NCI-H146 treated with DMSO at 0.1 percent for 48 hours (cell line): ENCODE results near the gene SMARCAD1.
"Not testable (repeated sequence)": the region's sequence is repeated elsewhere in the genome, so short reads cannot be mapped to it uniquely, and the experiment has no call there.

Experiments used
- DNase-seq: peaks from one replicate; lab custom pipeline; 2025; ENCODE audit not compliant: unreplicated experiment; lab: John Stamatoyannopoulos, UW

The SMARCAD1 gene

GRCh38 chr4:94293981-94294380, 86.3 kb downstream of the SMARCAD1 start:
- not testable (repeated sequence) for DNase-seq

- DNase-seq: not testable (repeated sequence)
These were observed 87.8 kb downstream of the SMARCAD1 start for GRCh38 chr4:94295473-94295872.

DNA sequence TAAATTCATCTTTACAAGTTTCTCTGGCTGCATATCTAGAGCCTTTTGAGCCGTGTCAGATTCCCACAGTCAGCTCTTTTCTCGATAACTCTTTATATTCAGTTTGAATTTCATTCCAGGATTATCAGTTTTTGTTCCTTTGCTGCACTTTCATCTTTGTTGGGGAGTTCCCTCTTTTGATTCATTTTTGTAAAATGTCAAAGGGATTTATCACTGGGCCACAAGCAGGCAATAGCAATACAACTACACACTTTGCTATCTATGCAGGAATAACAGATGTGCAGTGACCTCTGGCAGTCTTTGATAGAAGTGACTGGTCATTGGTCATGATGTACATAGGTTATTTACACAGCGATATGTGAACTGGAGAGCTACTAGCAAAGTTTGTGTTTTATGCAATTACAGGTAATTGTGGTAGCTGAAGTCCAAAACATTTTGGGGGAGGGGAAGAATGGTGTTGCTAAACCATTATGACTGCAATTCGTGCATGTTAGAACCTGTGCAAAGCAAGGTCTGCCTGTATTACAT, 91.1 kb downstream of the SMARCAD1 start:
- no peak for DNase-seq

DNA sequence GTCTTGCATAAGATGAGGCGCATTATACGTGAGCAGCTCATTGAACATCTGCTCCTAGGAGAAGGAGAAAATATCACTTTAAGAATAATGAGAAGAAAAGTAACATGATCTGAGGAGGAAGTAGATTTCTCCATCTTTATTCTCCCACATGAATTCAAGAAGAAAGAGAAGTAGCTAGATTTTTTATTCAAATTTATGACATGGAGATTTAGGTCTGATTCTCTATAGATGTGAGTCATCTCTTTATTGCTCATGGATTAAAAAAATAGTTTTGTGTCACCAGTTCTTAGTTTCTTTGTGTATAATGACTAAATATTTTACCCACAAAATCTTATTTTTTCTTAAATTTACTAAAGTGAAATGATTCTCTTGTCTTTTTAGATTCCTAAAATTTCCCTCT, 94.5 kb downstream of the SMARCAD1 start:
- no peak for DNase-seq

GRCh38 chr4:94304365-94304971, 96.8 kb downstream of the SMARCAD1 start:
- no peak for DNase-seq

- no peak for DNase-seq
These were observed 98.0 kb downstream of the SMARCAD1 start for GRCh38 chr4:94305466-94306225.

DNA sequence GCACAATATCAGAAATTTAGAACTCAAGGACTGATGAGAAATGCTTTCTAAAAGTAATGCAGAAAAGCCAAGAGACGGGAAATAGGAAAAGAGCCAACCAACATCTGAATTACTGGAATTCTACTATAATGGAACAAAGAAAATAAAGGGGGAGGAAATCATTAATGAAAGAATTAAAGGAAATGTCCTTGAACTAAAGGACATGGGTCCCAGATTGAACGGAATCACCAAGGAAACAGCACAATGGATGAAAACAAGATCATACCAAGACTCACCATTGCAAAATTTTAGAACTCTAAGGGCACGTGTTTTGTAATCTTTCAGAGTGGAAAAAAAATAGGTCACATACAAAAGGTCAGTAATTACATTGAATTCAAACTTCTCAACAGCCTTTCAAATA, 99.0 kb downstream of the SMARCAD1 start:
- DNase-seq: no peak

GRCh38 chr4:94307231-94307871, 99.7 kb downstream of the SMARCAD1 start:
- DNase-seq: no peak

DNA sequence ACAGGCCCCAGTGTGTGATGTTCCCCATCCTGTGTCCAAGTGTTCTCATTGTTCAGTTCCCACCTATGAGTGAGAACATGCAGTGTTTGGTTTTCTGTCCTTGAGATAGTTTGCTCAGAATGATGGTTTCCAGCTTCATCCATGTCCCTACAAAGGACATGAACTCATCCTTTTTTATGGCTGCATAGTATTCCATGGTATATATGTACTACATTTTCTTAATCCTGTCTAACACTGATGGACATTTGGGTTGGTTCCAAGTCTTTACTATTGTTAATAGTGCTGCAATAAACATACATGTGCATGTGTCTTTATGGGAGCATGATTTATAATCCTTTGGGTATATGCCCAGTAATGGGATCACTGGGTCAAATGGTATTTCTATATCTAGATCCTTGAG, 112.3 kb downstream of the SMARCAD1 start:
- not testable (repeated sequence) for DNase-seq

GRCh38 chr4:94325835-94326234, 118.2 kb downstream of the SMARCAD1 start:
- DNase-seq: no peak

DNA sequence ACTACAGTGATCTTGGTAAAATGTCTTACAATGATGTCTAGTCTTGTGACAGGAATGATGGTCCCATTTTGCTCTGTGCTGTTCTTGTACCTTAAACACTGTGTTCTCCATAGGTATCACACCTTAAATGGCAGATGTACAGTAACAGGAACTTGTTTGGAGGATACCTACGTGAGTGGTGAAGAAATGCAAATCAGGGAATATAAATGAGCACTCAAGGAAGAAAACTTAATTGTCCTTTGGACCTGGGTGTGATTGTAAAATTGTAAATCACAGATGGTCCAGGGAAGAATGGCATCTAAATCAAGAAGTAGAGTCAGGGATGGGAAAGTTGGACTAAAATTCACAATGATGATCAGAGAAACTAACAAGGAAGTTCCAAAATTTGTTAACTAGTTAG, 122.3 kb downstream of the SMARCAD1 start:
- DNase-seq: no peak

- no peak for DNase-seq
These were observed 125.4 kb downstream of the SMARCAD1 start for GRCh38 chr4:94332983-94333590.

GRCh38 chr4:94333866-94334265, 126.2 kb downstream of the SMARCAD1 start:
- no peak for DNase-seq

GRCh38 chr4:94334476-94334875, 126.8 kb downstream of the SMARCAD1 start:
- DNase-seq: no peak

DNA sequence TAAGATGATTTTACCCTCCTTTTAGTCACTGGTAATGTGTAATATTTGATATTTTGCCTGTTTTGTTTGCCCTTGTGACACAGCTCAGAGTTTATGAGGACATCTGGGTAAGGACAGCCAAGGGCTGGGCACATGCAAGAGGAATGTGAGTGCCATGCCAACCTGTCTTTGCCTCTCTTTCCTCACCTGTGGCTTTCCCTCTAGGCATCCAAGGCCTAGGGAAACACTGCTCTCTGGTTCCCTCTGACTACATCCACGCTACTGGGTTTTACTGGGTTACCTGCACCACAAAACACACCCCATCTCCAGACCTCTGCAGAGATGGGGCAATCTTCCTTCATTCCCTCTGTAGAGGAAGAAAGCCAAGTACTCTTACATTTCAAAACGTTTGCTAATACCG, 127.3 kb downstream of the SMARCAD1 start:
- DNase-seq: no peak

DNA sequence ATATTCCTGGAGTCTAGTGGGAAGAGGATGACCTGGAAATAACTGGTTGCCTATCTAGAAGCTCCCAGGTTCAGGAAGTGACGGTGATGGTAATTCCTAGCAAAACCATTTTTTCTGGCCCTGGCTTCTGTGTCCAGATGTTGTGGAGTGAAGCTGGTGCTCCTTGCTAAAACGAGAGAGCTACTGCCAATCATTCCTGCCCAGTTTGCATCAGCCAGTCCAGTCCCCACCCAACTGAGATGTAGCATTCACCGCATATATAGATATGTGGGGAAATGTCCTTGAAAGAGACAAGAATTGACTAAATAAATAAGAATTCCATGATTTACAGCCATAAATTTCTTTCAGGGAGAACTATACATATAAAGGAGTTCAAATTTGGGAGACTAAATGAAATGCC, 128.6 kb downstream of the SMARCAD1 start:
- no peak for DNase-seq

GRCh38 chr4:94336791-94337190, 129.1 kb downstream of the SMARCAD1 start:
- not testable (repeated sequence) for DNase-seq

- no peak for DNase-seq
These were observed 131.2 kb downstream of the SMARCAD1 start for GRCh38 chr4:94338681-94339351.

DNA sequence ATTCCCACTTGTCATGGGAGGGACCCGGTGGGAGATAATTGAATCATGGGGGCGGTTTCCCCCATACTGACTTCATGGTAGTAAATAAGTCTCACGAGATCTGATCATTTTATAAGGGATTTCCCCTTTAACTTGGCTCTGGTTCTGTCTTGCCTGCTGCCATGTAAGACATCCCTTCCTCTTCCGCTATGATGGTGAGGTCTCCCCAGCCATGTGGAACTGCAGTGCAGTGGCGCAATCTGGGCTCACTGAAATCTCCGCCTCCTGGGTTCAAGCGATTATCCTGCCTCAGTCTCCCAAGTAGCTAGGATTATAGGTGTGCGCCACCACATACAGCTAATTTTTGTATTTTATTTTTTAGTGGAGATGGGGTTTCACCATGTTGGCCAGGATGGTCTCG, 132.1 kb downstream of the SMARCAD1 start:
- no peak for DNase-seq
